Activated B cell treated with CpG ODN at 0.5 μM for 24 hours (primary cell): Measurements from ENCODE around the gene CAD. TPM values are rescaled to one million over a fixed set of nuclear protein-coding genes. Genes with fewer than 3 reads are reported as not detected.
A peak's percentile ranks its signal among the peaks of the same experiment; 100 is the strongest.

Experiments
- ATAC-seq: fragments of 200-7000 bp; cut with Tn5 transposase; one replicate; pipeline ENCODE4 v1.10.0; 2021; ENCODE audit warnings: low read depth, mild to moderate bottlenecking, moderate library complexity
- CTCF ChIA-PET: fragments of 350-600 bp; sonication (Branson Sonifier 250); formaldehyde crosslinking; loops from one replicate; lab custom pipeline; 2021; ENCODE audit warnings: antibody characterized with exemption; lab: Charles Lee
- POLR2A ChIA-PET: fragments of 350-600 bp; sonication (Branson Sonifier 250); formaldehyde crosslinking; loops from one replicate; lab custom pipeline; 2021; ENCODE audit warnings: antibody characterized with exemption; lab: Charles Lee
- DNase-seq: peaks from one replicate; pipeline ENCODE4 v3.0.0; 2022
- H3K27ac Mint-ChIP-seq: one replicate; pipeline ENCODE4 v1.8.0; 2020; ENCODE audit warnings: mixed read lengths
- H3K27me3 Mint-ChIP-seq: one replicate; pipeline ENCODE4 v1.8.0; 2021; ENCODE audit warnings: mixed read lengths
- H3K36me3 Mint-ChIP-seq: one replicate; pipeline ENCODE4 v1.8.0; 2021; ENCODE audit warnings: low read depth, mixed read lengths
- H3K4me1 Mint-ChIP-seq: one replicate; pipeline ENCODE4 v1.8.0; 2021; ENCODE audit warnings: mixed read lengths
- H3K4me3 Mint-ChIP-seq: one replicate; pipeline ENCODE4 v1.8.0; 2020; ENCODE audit warnings: mild to moderate bottlenecking, mixed read lengths
- H3K9me3 Mint-ChIP-seq: one replicate; pipeline ENCODE4 v1.8.0; 2020; ENCODE audit warnings: mixed read lengths
- CTCF ChIP-seq: fragments of 200-600 bp; IDR thresholded peaks from one replicate; pipeline ENCODE4 v1.8.0; 2022; ENCODE audit warnings: antibody characterized with exemption, mild to moderate bottlenecking
- intact Hi-C: fragments of 100-400 bp; cut with micrococcal nuclease; formaldehyde crosslinking; loops from one replicate; pipeline ENCODE4 v1.15.1; 2024
- total RNA-seq: library from RNA; stranded (reverse); gene quantifications from 2 replicates; pipeline ENCODE4 v1.2.3, GENCODE V29; 2022

CAD gene
- 55.9 and 64.1 TPM in 2 replicates for total RNA-seq

- Mint-ChIP-seq H3K4me1 (peaks cover 45% of the 10 kb centered on the region), H3K27ac (peak within 1 kb of the TSS; percentile 87), H3K4me3 (peak within 1 kb of the TSS; percentile 93), H3K9me3 (no peaks in the 10 kb centered on the region), H3K27me3 (no peaks in the 10 kb centered on the region), H3K36me3 (peaks cover 53% of the 10 kb centered on the region)
- POLR2A ChIA-PET, result no interaction called here
- CTCF ChIA-PET, result interaction anchor here (1.1 to 1.5 kb wide), 2 partner anchors 62 to 117 kb away, joined by 3 to 4 read pairs; no protein-coding TSS in a partner anchor
- TF ChIP-seq CTCF, result no peak
- DNase-seq (peak; percentile 86), ATAC-seq (peak; percentile 85)
- intact Hi-C loops, result loop anchor here (1.0 to 5.0 kb wide), 5 partner anchors 83 to 430 kb away; partner anchors contain the start of genes ABHD1, CENPA, PREB and TMEM214
Observed at GRCh38 chr2:27217173-27218121, at the start of gene CAD. Gene CAD, plus strand, starts transcription at chr2:27217369. Its CDS starts 183 bp downstream, at chr2:27217552.

DNA sequence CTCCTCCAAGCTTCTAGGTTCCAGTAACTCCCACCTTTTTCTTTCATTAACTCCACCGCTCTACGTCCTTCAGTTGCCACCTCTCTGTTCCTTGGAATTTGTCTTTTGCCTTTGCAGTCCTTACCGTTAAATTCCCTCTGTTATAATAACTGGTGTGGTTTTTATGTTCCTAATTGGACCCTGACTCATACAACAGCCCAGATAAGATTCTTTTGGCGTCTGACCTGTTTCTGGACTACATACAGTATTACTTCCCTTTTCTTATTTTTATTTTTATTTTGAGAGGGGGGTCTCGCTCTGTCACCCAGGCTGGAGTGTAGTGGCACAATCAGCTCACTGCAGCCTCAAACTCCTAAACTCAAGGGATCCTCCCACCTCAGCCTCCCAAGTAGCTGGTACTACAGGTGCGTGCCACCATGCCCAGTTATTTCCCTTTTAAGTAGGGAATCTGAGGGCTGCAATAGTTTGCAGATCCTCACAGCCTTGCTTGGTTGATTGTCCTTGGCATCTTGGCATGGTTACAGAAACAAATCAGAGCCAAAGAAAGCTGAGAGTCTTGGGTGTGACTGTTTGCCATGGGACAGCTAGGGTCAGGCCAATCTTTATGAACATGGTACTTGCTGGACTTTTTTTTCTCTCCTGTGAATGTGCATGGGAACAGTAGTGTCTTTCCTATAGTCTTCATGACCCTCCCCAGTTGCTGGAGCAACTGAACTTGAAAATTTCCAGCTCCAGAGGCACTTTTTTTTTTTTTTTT is 46.4 kb upstream of the CAD start:
- Mint-ChIP-seq H3K27me3 (peaks cover 2% of the 10 kb centered on the region), H3K9me3 (no peaks in the 10 kb centered on the region), H3K4me3 (peak overlapping the region; percentile 28), H3K4me1 (peaks cover 9% of the 10 kb centered on the region), H3K27ac (no peak overlapping the region), H3K36me3 (no peaks in the 10 kb centered on the region)
- TF ChIP-seq CTCF, result no peak
- ChIA-PET POLR2A (interaction anchor here (0.9 kb wide), 1 partner anchor 41 kb away, joined by 3 read pairs; the partner anchor contains the start of gene ATRAID), CTCF (interaction anchor here (1.2 to 2.0 kb wide), 3 partner anchors 19 to 109 kb away, joined by 4 to 11 read pairs (median 4); partner anchors contain the start of gene SLC30A3)
- no peak for DNase-seq
- ATAC-seq, result peak; percentile 42
- intact Hi-C loops, result loop anchor here (5.0 kb wide), 1 partner anchor 112 kb away; the partner anchor contains the start of gene TRIM54

DNA sequence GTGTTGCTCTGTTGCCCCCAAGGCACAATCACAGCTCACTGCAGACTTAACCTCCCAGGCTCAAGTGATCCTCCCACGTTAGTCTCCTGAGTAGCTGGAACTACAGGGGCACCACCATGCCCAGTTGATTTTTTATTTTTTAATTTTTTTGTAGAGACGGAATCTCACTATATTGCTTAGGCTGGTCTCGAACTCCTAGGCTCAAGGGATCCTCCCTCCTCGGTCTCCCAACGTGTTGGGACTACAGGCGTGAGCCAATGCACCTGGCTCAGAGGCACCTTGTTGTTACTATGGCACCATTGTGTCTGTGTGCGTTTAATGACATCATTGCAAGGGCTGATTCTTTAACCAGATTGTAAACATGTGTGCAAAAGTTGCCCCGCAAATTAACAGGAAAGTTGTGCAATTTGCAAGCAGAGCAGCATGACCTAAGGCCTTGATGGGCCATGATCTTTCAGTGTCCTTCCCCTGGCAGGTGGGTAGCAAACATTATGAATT is 45.8 kb upstream of the CAD start:
- ATAC-seq, result no peak
- no peaks in the 10 kb centered on the region for H3K9me3 Mint-ChIP-seq
- no peak overlapping the region for H3K27ac Mint-ChIP-seq
- no peaks in the 10 kb centered on the region for H3K36me3 Mint-ChIP-seq
- H3K27me3 Mint-ChIP-seq, result peaks cover 2% of the 10 kb centered on the region
- no peak for TF ChIP-seq CTCF
- H3K4me3 Mint-ChIP-seq, result no peak overlapping the region
- intact Hi-C loops, result loop anchor here (5.0 kb wide), 1 partner anchor 111 kb away; the partner anchor contains the start of gene TRIM54
- ChIA-PET POLR2A (no interaction called here), CTCF (interaction anchor here (1.3 to 2.0 kb wide), 2 partner anchors 108 kb away, joined by 3 to 11 read pairs; no protein-coding TSS in a partner anchor)
- DNase-seq, result no peak
- peaks cover 9% of the 10 kb centered on the region for H3K4me1 Mint-ChIP-seq

DNA sequence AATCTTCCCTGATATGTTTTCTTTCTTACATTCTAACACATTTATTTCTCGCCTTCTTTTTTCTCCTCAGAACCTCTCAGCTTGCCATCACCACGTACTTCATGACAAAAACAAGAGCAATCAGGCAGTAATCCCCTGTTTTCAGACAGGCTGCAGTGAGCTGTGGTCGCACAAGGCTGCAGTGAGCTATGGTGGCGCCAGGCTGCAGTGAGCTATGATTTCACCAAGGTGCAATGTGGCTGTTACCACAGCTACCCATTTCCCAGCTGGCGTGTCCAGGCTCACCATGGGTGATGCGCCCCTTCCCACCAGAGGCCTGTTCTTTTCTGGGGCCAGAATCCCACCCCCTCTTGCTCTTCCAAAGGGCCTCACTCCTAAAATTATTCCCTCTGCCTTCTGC is 42.5 kb upstream of the CAD start:
- ChIA-PET CTCF (no interaction called here), POLR2A (no interaction called here)
- intact Hi-C loops, result loop anchor here (5.0 kb wide), 1 partner anchor 108 kb away; the partner anchor contains the start of gene TRIM54
- Mint-ChIP-seq H3K4me3 (no peak overlapping the region), H3K27ac (no peak overlapping the region), H3K27me3 (peaks cover 9% of the 10 kb centered on the region), H3K4me1 (peaks cover 9% of the 10 kb centered on the region), H3K9me3 (no peaks in the 10 kb centered on the region), H3K36me3 (no peaks in the 10 kb centered on the region)
- DNase-seq (no peak), ATAC-seq (no peak)
- no peak for TF ChIP-seq CTCF
